ENCODE results near the gene QRFP.

QRFP gene

DNA sequence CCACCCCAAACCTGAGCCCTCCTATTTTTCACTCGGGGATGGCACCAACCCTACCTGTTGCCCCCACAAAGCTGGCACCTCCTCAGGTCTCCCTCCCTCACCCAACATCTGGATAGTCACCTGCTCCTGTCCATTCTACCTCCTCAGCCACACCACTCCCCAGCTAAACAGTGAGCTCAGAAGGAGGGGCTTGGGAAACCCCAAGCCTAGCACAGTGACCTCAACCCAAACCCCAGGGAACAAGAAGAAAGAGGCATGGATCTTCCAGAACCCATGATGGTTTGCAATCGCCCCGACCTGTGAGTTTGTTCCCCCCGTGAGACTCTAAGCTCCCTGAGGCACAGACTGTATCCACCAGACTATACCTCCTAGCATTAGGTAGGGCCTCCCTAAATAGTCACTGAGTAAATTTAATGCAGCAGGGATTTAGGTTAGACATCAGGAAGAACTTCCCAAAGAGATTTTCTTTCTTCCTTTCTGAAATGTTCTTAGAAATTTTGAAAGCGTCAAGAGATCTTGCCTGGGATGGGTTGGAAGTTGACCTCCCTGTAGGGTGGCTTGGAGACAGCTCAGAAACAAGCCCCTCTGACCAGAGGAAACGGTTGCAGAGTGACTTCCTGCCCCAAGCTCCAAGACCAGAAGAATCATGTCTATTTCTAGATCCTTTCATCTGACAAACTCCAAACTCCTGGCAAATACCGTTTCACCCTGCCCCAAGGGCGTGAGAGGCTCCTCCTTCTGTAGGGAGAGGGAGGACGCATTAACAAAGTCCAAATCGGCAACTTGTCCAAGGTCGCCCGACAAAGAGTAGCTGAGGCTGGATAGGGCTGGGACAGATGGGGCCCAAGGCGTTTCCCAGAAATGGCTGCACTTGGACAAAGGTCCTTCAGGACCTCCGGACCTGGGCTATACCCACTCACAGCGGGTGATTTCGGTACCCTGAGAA lies 38.4 kb upstream of the QRFP start:
- H3K4me1 ChIP-seq (ENCODE audit: low read length): no peaks in the 10 kb centered on the region
- H3K36me3 ChIP-seq (replicated peaks; ENCODE audit: insufficient read depth, low read length): no peaks in the 10 kb centered on the region
- H3K4me2 ChIP-seq (ENCODE audit: low read depth, low read length): no peak overlapping the region
- no peaks in the 10 kb centered on the region for H3F3A ChIP-seq (ENCODE audit: insufficient read depth, low read length)
- H3K4me3 ChIP-seq (ENCODE audit: low read length): no peak overlapping the region
- H2AFZ ChIP-seq (ENCODE audit: low read length): no peak overlapping the region
- peaks cover 94% of the 10 kb centered on the region for H3K27me3 ChIP-seq (replicated peaks; ENCODE audit: insufficient read depth, low read length)
- no peaks in the 10 kb centered on the region for H4K20me1 ChIP-seq (ENCODE audit: insufficient read depth, low read length)
- no peak overlapping the region for H3K9ac ChIP-seq (ENCODE audit: low read length)
- H3K9me3 ChIP-seq (replicated peaks; ENCODE audit: insufficient read depth, low read length): no peaks in the 10 kb centered on the region
- H3K79me2 ChIP-seq (ENCODE audit: low read length): no peaks in the 10 kb centered on the region
- no peak for DNase-seq
- H3K9me2 ChIP-seq (replicated peaks; ENCODE audit: insufficient read depth, low read length): no peaks in the 10 kb centered on the region
- 0 out of 2 replicates have a peak, but pooled peaks have one; percentile 44 for TF ChIP-seq EZH2phosphoT487 (IDR thresholded peaks at IDR 0.05; ENCODE audit: low read length)
- TF ChIP-seq, protein P1, sequence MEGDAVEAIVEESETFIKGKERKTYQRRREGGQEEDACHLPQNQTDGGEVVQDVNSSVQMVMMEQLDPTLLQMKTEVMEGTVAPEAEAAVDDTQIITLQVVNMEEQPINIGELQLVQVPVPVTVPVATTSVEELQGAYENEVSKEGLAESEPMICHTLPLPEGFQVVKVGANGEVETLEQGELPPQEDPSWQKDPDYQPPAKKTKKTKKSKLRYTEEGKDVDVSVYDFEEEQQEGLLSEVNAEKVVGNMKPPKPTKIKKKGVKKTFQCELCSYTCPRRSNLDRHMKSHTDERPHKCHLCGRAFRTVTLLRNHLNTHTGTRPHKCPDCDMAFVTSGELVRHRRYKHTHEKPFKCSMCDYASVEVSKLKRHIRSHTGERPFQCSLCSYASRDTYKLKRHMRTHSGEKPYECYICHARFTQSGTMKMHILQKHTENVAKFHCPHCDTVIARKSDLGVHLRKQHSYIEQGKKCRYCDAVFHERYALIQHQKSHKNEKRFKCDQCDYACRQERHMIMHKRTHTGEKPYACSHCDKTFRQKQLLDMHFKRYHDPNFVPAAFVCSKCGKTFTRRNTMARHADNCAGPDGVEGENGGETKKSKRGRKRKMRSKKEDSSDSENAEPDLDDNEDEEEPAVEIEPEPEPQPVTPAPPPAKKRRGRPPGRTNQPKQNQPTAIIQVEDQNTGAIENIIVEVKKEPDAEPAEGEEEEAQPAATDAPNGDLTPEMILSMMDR (IDR thresholded peaks at IDR 0.05; ENCODE audit: low read length): no peak
- H3K27ac ChIP-seq (ENCODE audit: low read length): no peak overlapping the region

DNA sequence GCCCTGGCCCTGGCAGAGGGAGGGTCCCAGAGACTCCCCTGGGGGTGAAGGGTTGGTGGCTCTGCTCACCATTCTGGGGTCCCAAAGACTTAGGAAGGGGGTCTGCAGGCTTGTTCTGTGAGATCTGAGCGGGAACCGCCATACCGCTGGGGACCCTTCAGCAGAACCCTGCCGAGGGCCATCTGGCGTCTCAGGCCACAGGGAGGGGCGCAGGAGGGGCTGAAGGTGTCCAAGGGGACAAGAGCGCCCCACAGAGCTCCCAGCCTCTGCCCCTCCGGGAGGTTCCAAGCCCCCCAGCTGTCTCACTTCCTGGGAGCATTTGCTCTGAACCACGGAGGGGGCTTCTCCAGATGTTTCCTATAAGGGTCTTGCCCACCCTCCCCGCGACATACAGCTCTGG lies 37.6 kb upstream of the QRFP start:
- TF ChIP-seq, protein P1 (IDR thresholded peaks at IDR 0.05; ENCODE audit: low read length): no peak
- TF ChIP-seq EZH2phosphoT487 (IDR thresholded peaks at IDR 0.05; ENCODE audit: low read length): no peak
- TF ChIP-seq EZH2 (optimal IDR thresholded peaks at IDR 0.05; ENCODE audit: low read depth, low read length): no peak
- H3K27me3 ChIP-seq (replicated peaks; ENCODE audit: insufficient read depth, low read length): peaks cover 95% of the 10 kb centered on the region

DNA sequence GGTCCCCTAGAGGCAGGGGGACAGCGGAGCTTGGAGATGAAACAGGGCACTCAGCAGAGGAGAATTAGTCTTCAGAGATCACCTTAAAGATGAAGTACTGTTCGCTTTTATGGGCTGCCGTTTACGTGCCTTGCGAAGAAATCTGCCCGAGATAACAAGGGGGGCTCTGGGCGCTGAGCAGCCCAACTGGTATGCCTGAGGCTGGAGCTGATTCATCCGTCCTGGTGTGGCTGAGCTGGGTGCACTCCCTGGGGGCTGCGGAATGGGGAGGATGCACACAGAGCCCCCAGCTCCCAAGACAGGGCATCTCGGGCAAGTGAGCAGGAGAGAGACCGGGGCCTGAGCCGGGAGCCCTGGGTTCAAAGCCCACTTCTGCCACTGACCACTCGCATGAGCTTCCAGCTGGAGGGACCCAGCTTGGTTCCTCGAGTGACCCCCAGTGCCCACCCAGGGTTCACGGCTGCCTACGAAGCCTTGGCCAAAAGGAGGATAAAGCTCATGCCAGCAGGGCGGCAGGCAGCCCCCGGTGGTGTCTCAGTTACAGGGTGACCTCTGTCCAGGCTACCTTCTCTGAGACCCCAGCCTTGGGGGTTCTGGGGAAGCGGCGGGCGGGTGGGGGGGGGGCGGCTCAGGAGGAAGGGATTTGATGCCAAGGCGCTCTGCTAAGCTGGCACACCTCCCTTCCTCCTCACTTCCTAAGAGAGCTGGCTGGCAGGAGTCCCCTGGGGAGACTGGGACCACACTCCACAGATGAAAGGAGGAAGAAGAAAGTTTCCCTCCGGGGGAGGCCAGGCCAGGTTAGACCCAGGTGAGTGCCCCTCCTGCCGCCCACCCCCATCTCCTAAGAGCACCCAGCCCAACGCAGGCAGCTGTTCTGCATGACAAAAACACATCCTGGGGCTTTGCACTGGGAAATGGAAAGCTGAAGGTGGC lies 36.8 kb upstream of the QRFP start:
- Histone ChIP-seq H3K79me2 (ENCODE audit: low read length) (no peaks in the 10 kb centered on the region), H3K4me1 (ENCODE audit: low read length) (no peaks in the 10 kb centered on the region), H3K9me3 (replicated peaks; ENCODE audit: insufficient read depth, low read length) (no peaks in the 10 kb centered on the region), H3K4me3 (ENCODE audit: low read length) (no peak overlapping the region), H3K27ac (ENCODE audit: low read length) (no peak overlapping the region), H3F3A (ENCODE audit: insufficient read depth, low read length) (no peaks in the 10 kb centered on the region), H3K9ac (ENCODE audit: low read length) (no peak overlapping the region), H4K20me1 (ENCODE audit: insufficient read depth, low read length) (no peaks in the 10 kb centered on the region), H2AFZ (ENCODE audit: low read length) (no peak overlapping the region), H3K36me3 (replicated peaks; ENCODE audit: insufficient read depth, low read length) (no peaks in the 10 kb centered on the region), H3K27me3 (replicated peaks; ENCODE audit: insufficient read depth, low read length) (peaks cover 98% of the 10 kb centered on the region), H3K9me2 (replicated peaks; ENCODE audit: insufficient read depth, low read length) (no peaks in the 10 kb centered on the region), H3K4me2 (ENCODE audit: low read depth, low read length) (no peak overlapping the region)
- TF ChIP-seq EZH2phosphoT487 (IDR thresholded peaks at IDR 0.05; ENCODE audit: low read length): no peak
- TF ChIP-seq EZH2 (optimal IDR thresholded peaks at IDR 0.05; ENCODE audit: low read depth, low read length): no peak
- TF ChIP-seq, protein P1 (IDR thresholded peaks at IDR 0.05; ENCODE audit: low read length): no peak
- DNase-seq: no peak

More for the DNA sequence above, 37.6 kb upstream of the QRFP start:
- Histone ChIP-seq H3K4me1 (ENCODE audit: low read length) (no peaks in the 10 kb centered on the region), H3K9ac (ENCODE audit: low read length) (no peak overlapping the region), H2AFZ (ENCODE audit: low read length) (no peak overlapping the region), H3K79me2 (ENCODE audit: low read length) (no peaks in the 10 kb centered on the region), H3K36me3 (replicated peaks; ENCODE audit: insufficient read depth, low read length) (no peaks in the 10 kb centered on the region), H3K27ac (ENCODE audit: low read length) (no peak overlapping the region), H3F3A (ENCODE audit: insufficient read depth, low read length) (no peaks in the 10 kb centered on the region), H3K4me2 (ENCODE audit: low read depth, low read length) (no peak overlapping the region), H3K9me2 (replicated peaks; ENCODE audit: insufficient read depth, low read length) (no peaks in the 10 kb centered on the region), H3K4me3 (ENCODE audit: low read length) (no peak overlapping the region), H3K9me3 (replicated peaks; ENCODE audit: insufficient read depth, low read length) (no peaks in the 10 kb centered on the region), H4K20me1 (ENCODE audit: insufficient read depth, low read length) (no peaks in the 10 kb centered on the region)
- no peak for DNase-seq
